HepG2 (cell line): ENCODE results near the gene IGFLR1. TPM values are rescaled to one million over a fixed set of nuclear protein-coding genes. Genes with fewer than 3 reads are reported as not detected.

ENCODE experiments used
- CCDC6 ChIP-seq: sonication (generic); formaldehyde crosslinking; IDR thresholded peaks from 2 replicates; pipeline ENCODE4 v1.8.1; 2022; ENCODE audit warnings: mild to moderate bottlenecking, missing genetic modification reagents, moderate library complexity
- ERF ChIP-seq: IDR thresholded peaks from 2 replicates; pipeline ENCODE4 v1.6.1; 2018; ENCODE audit warnings: missing biosample characterization, missing genetic modification reagents
- HNRNPLL ChIP-seq: fragments of 200-400 bp; formaldehyde crosslinking; IDR thresholded peaks from 2 replicates; pipeline ENCODE4 v1.6.1; 2017; ENCODE audit warnings: mild to moderate bottlenecking, low read depth, low read length; ENCODE audit not compliant: poor library complexity, severe bottlenecking
- HOXA3 ChIP-seq: sonication (generic); formaldehyde crosslinking; IDR thresholded peaks from 2 replicates; pipeline ENCODE4 v1.5.0; 2020; ENCODE audit warnings: missing genetic modification reagents
- NCOA2 ChIP-seq: sonication (generic); formaldehyde crosslinking; IDR thresholded peaks from 2 replicates; pipeline ENCODE4 v1.8.0; 2022; ENCODE audit warnings: inconsistent platforms
- STAG1 ChIP-seq: sonication (generic); formaldehyde crosslinking; IDR thresholded peaks from 2 replicates; pipeline ENCODE4 v1.4.0; 2020; ENCODE audit warnings: missing genetic modification reagents
- ZNF350 ChIP-seq: sonication (generic); formaldehyde crosslinking; IDR thresholded peaks from 2 replicates; pipeline ENCODE4 v1.4.0; 2020; ENCODE audit warnings: mild to moderate bottlenecking, low read depth, missing genetic modification reagents, borderline replicate concordance
- ZNF788 ChIP-seq: sonication (generic); formaldehyde crosslinking; IDR thresholded peaks from 2 replicates; pipeline ENCODE4 v1.5.0; 2020; ENCODE audit warnings: mild to moderate bottlenecking, missing genetic modification reagents, borderline replicate concordance
- polyA plus RNA-seq, 8 experiments: library from polyadenylated mRNA; depleted of rRNA in 3 of 8; stranded (reverse) in 7 of 8; unstranded in 1 of 8; fragments of >200 nt; fragmentation: Illumina TruSeq in 4 of 8; extraction: Trizol in 4 of 8; gene quantifications; 2 replicates each; pipeline versions ENCODE4 v1.2.1 to v1.2.3, GENCODE V29; 2011 to 2016; ENCODE audit warnings: low read depth in 4 of 8, missing spikeins in 1 of 8, mixed read lengths in 1 of 8; ENCODE audit not compliant: insufficient read depth in 1 of 8
- total RNA-seq, 5 experiments: library from RNA; depleted of rRNA; stranded (reverse); fragments of >200 nt; fragmentation: Illumina TruSeq; extraction: Trizol; gene quantifications; 2 replicates each; pipeline ENCODE4 v1.2.3, GENCODE V29; 2016; ENCODE audit warnings: low read depth in 1 of 5
- TF ChIP-seq, protein P1 (sequence below): sonication (generic); formaldehyde crosslinking; IDR thresholded peaks from 2 replicates; pipeline ENCODE4 v1.5.0; 2020; ENCODE audit warnings: mild to moderate bottlenecking, low read depth, missing genetic modification reagents, borderline replicate concordance
- TF ChIP-seq, protein P2 (sequence below): IDR thresholded peaks from 2 replicates; pipeline ENCODE4 v1.6.1; 2016; ENCODE audit warnings: missing compliant biosample characterization, missing genetic modification reagents, borderline replicate concordance
- TF ChIP-seq, protein P3 (sequence below): sonication (generic); formaldehyde crosslinking; IDR thresholded peaks from 2 replicates; pipeline ENCODE4 v1.8.0; 2022; ENCODE audit warnings: mild to moderate bottlenecking, missing genetic modification reagents, moderate library complexity
- TF ChIP-seq, protein P4 (sequence below): sonication (generic); formaldehyde crosslinking; IDR thresholded peaks from 2 replicates; pipeline ENCODE4 v1.4.0; 2020; ENCODE audit warnings: mild to moderate bottlenecking, missing genetic modification reagents
- TF ChIP-seq, protein P5 (sequence below): sonication (generic); formaldehyde crosslinking; IDR thresholded peaks from 2 replicates; pipeline ENCODE4 v1.4.0; 2020; ENCODE audit warnings: mild to moderate bottlenecking, missing genetic modification reagents
- TF ChIP-seq, protein P6 (sequence below): IDR thresholded peaks from 2 replicates; pipeline ENCODE4 v1.4.0; 2020; ENCODE audit warnings: mild to moderate bottlenecking, missing genetic modification reagents

IGFLR1 gene
- total and polyA plus RNA-seq, 2 of the 13 experiments (the other 11 are each of a cell fraction or from before 2014, with no cell fraction given) = 5.4 to 8.9 TPM

DNA sequence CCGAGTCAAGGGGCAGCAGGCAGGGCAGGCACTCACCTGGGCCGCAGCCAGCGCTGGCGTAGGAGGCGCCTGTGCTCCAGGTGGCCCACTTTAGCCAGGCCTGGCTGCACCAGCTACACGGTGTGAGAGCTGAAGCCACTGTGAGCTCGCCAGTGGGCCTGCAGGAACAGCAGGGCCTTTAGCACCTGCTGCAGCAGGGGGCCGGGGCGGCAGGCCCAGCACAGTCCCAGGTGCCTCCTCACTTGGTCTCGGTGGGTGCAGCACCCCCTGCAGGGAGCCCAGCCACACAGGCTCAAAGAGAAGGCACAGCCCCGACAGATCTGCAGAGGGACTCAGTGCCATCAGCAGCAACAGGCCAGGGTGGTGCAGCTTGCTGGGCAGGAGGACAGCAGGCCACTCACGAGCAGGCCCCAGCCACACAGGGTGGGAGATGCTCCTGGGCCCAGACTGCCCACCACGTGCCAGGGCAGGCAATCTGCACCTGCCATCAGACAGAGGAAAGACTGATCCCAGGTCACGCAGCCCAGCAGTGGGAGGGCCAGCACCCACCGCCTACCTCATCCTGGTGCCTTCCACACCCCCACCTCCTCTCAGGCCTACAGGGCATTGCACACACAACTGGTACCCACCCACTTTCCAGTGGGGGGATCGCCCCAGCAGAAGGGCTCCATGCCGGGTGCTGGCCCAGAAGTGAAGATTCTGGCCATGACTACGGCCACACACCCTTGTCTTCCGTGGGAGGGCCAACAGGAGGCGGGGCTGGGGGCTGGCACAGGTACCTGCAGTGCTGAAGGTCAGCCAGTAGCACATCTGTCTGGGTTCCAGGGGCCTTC lies 48.9 kb upstream of the IGFLR1 start (continued):
- TF ChIP-seq, protein P1, sequence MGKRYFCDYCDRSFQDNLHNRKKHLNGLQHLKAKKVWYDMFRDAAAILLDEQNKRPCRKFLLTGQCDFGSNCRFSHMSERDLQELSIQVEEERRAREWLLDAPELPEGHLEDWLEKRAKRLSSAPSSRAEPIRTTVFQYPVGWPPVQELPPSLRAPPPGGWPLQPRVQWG (CRISPR knock-in tag) = no peak
- TF ChIP-seq ERF (0 out of 2 replicates have a peak, but pooled peaks have one; percentile 10), HOXA3 (CRISPR knock-in tag) (no peak; the same call in 1 of the 2 replicates), HNRNPLL (peak; percentile 14), CCDC6 (CRISPR knock-in tag) (no peak), ZNF788 (CRISPR knock-in tag) (peak; percentile 75; the same call in 1 of the 2 replicates), STAG1 (CRISPR knock-in tag) (peak; percentile 72), NCOA2 (CRISPR knock-in tag) (no peak), ZNF350 (CRISPR knock-in tag) (peak; percentile 56; the same call in 1 of the 2 replicates)
- TF ChIP-seq, protein P2, sequence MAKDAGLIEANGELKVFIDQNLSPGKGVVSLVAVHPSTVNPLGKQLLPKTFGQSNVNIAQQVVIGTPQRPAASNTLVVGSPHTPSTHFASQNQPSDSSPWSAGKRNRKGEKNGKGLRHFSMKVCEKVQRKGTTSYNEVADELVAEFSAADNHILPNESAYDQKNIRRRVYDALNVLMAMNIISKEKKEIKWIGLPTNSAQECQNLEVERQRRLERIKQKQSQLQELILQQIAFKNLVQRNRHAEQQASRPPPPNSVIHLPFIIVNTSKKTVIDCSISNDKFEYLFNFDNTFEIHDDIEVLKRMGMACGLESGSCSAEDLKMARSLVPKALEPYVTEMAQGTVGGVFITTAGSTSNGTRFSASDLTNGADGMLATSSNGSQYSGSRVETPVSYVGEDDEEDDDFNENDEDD (CRISPR knock-in tag) = no peak
- TF ChIP-seq, protein P3, sequence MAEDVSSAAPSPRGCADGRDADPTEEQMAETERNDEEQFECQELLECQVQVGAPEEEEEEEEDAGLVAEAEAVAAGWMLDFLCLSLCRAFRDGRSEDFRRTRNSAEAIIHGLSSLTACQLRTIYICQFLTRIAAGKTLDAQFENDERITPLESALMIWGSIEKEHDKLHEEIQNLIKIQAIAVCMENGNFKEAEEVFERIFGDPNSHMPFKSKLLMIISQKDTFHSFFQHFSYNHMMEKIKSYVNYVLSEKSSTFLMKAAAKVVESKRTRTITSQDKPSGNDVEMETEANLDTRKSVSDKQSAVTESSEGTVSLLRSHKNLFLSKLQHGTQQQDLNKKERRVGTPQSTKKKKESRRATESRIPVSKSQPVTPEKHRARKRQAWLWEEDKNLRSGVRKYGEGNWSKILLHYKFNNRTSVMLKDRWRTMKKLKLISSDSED (CRISPR knock-in tag) = no peak
- TF ChIP-seq, protein P4, sequence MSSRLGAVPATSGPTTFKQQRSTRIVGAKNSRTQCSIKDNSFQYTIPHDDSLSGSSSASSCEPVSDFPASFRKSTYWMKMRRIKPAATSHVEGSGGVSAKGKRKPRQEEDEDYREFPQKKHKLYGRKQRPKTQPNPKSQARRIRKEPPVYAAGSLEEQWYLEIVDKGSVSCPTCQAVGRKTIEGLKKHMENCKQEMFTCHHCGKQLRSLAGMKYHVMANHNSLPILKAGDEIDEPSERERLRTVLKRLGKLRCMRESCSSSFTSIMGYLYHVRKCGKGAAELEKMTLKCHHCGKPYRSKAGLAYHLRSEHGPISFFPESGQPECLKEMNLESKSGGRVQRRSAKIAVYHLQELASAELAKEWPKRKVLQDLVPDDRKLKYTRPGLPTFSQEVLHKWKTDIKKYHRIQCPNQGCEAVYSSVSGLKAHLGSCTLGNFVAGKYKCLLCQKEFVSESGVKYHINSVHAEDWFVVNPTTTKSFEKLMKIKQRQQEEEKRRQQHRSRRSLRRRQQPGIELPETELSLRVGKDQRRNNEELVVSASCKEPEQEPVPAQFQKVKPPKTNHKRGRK (CRISPR knock-in tag) = no peak
- TF ChIP-seq, protein P5, sequence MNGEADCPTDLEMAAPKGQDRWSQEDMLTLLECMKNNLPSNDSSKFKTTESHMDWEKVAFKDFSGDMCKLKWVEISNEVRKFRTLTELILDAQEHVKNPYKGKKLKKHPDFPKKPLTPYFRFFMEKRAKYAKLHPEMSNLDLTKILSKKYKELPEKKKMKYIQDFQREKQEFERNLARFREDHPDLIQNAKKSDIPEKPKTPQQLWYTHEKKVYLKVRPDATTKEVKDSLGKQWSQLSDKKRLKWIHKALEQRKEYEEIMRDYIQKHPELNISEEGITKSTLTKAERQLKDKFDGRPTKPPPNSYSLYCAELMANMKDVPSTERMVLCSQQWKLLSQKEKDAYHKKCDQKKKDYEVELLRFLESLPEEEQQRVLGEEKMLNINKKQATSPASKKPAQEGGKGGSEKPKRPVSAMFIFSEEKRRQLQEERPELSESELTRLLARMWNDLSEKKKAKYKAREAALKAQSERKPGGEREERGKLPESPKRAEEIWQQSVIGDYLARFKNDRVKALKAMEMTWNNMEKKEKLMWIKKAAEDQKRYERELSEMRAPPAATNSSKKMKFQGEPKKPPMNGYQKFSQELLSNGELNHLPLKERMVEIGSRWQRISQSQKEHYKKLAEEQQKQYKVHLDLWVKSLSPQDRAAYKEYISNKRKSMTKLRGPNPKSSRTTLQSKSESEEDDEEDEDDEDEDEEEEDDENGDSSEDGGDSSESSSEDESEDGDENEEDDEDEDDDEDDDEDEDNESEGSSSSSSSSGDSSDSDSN = peak; percentile 71
- TF ChIP-seq, protein P6, sequence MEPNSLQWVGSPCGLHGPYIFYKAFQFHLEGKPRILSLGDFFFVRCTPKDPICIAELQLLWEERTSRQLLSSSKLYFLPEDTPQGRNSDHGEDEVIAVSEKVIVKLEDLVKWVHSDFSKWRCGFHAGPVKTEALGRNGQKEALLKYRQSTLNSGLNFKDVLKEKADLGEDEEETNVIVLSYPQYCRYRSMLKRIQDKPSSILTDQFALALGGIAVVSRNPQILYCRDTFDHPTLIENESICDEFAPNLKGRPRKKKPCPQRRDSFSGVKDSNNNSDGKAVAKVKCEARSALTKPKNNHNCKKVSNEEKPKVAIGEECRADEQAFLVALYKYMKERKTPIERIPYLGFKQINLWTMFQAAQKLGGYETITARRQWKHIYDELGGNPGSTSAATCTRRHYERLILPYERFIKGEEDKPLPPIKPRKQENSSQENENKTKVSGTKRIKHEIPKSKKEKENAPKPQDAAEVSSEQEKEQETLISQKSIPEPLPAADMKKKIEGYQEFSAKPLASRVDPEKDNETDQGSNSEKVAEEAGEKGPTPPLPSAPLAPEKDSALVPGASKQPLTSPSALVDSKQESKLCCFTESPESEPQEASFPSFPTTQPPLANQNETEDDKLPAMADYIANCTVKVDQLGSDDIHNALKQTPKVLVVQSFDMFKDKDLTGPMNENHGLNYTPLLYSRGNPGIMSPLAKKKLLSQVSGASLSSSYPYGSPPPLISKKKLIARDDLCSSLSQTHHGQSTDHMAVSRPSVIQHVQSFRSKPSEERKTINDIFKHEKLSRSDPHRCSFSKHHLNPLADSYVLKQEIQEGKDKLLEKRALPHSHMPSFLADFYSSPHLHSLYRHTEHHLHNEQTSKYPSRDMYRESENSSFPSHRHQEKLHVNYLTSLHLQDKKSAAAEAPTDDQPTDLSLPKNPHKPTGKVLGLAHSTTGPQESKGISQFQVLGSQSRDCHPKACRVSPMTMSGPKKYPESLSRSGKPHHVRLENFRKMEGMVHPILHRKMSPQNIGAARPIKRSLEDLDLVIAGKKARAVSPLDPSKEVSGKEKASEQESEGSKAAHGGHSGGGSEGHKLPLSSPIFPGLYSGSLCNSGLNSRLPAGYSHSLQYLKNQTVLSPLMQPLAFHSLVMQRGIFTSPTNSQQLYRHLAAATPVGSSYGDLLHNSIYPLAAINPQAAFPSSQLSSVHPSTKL (CRISPR knock-in tag) = no peak
